HFFc6 (cell line): ENCODE results near the gene SERTAD1. TPM values are rescaled to one million over a fixed set of nuclear protein-coding genes. Genes with fewer than 3 reads are reported as not detected.

Experiments used
- DNase-seq: peaks from one replicate; pipeline ENCODE4 v3.0.0-alpha.2; 2018
- H3K27ac Mint-ChIP-seq: 2 replicates; pipeline ENCODE4 v1.8.0; 2020; ENCODE audit warnings: mild to moderate bottlenecking, mixed read lengths
- H3K27me3 Mint-ChIP-seq: 2 replicates; pipeline ENCODE4 v1.8.0; 2021; ENCODE audit warnings: mild to moderate bottlenecking, moderate library complexity, mixed read lengths; ENCODE audit not compliant: insufficient read depth
- H3K36me3 Mint-ChIP-seq: 2 replicates; pipeline ENCODE4 v1.8.0; 2021; ENCODE audit warnings: low read depth, mixed read lengths
- H3K4me1 Mint-ChIP-seq: 2 replicates; pipeline ENCODE4 v1.8.0; 2020; ENCODE audit warnings: low read depth, mixed read lengths
- H3K4me3 Mint-ChIP-seq: 2 replicates; pipeline ENCODE4 v1.8.0; 2020; ENCODE audit warnings: mild to moderate bottlenecking, moderate library complexity, mixed read lengths
- H3K9me3 Mint-ChIP-seq: 2 replicates; pipeline ENCODE4 v1.8.0; 2020; ENCODE audit warnings: mild to moderate bottlenecking, mixed read lengths
- CTCF ChIP-seq: fragments of 200-600 bp; sonication (generic); IDR thresholded peaks from 2 replicates; pipeline ENCODE4 v1.5.0; 2021; ENCODE audit warnings: antibody characterized with exemption, mild to moderate bottlenecking
- total RNA-seq, 6 experiments: library from RNA; stranded (reverse); fragmentation: NEBNext Ultra II Directional; extraction: Animal tissue kit (Norgen Biotek cat#: 25700); gene quantifications; 2 replicates in 1 of 6; 3 replicates in 5 of 6; pipeline ENCODE4 v1.2.3, GENCODE V29; 2021

SERTAD1 gene
- total RNA-seq, 6 experiments from 2014 or later: 18.5 to 25.4 (median 21.2) TPM

DNA sequence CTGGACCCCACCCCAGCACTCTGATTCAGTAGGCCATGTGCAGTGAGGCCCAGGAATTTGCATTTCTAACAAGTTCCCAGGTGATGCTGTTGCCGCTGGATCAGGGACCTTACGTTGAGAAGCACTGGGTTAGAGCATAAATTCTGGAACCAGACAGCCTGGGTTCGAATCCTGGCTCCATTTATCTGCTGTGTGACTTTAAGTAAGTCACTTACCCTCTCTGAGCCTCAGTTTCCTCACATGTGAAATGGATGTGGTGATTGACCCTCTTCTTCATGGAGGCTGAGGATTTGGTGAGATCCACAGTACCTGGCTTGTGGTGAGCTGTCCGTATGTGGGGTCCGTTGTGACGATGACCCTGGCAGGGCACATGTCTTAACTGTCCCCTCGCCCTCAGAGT lies 51.7 kb downstream of the SERTAD1 start:
- H3K27me3 Mint-ChIP-seq: no peaks in the 10 kb centered on the region; the same call in none of the 2 replicates
- H3K27ac Mint-ChIP-seq: no peak overlapping the region
- H3K4me3 Mint-ChIP-seq: no peak overlapping the region
- DNase-seq: no peak
- H3K4me1 Mint-ChIP-seq: no peaks in the 10 kb centered on the region
- H3K36me3 Mint-ChIP-seq: peaks cover 7% of the 10 kb centered on the region; the same call in 1 of the 2 replicates
- no peaks in the 10 kb centered on the region for H3K9me3 Mint-ChIP-seq
- no peak for TF ChIP-seq CTCF

- no peaks in the 10 kb centered on the region; the same call in none of the 2 replicates for H3K27me3 Mint-ChIP-seq
- no peaks in the 10 kb centered on the region for H3K9me3 Mint-ChIP-seq
- no peak overlapping the region for H3K27ac Mint-ChIP-seq
- no peaks in the 10 kb centered on the region for H3K4me1 Mint-ChIP-seq
- no peak for TF ChIP-seq CTCF
- no peak overlapping the region for H3K4me3 Mint-ChIP-seq
- H3K36me3 Mint-ChIP-seq: peaks cover 12% of the 10 kb centered on the region; the same call in 1 of the 2 replicates
- DNase-seq: no peak
Measured at GRCh38 chr19:40371802-40372122, 54.0 kb downstream of the SERTAD1 start.

Other genes starting within 250 kb of the SERTAD1 start
- gene MAP3K10, start 234.6 kb downstream of the SERTAD1 start, total RNA-seq: 10 to 100 TPM; 10.7 to 14.9 (median 11.3) TPM
- gene TTC9B, start 207.6 kb downstream of the SERTAD1 start, total RNA-seq: not detected
- gene CCNP, start 199.3 kb downstream of the SERTAD1 start, total RNA-seq: under 1 TPM in 3 of 6 experiments, not detected in 3; 0.22 to 0.33 (median 0.31) TPM
- gene AKT2, start 140.6 kb downstream of the SERTAD1 start, total RNA-seq: 100 to 1,000 TPM; 128 to 133 (median 130) TPM
- 10 to 100 TPM; 15.8 to 20.0 (median 18.5) TPM for gene C19orf47, start 77.6 kb downstream of the SERTAD1 start, total RNA-seq
- 100 to 1,000 TPM; 141 to 211 (median 152) TPM for gene PLD3, start 77.3 kb downstream of the SERTAD1 start, total RNA-seq
- under 1 TPM in 4 of 6 experiments, not detected in 2; 0.07 to 0.11 (median 0.10) TPM for gene HIPK4, start 35.8 kb downstream of the SERTAD1 start, total RNA-seq
- gene PRX, start 12.6 kb downstream of the SERTAD1 start, total RNA-seq: 1 to 10 TPM in 2 of 6 experiments, under 1 TPM in 4; 0.86 to 1.5 (median 0.94) TPM
- gene SERTAD3, start 18.3 kb upstream of the SERTAD1 start, total RNA-seq: 10 to 100 TPM; 35.9 to 47.0 (median 41.2) TPM
- gene BLVRB, start 39.8 kb upstream of the SERTAD1 start, total RNA-seq: 10 to 100 TPM; 35.3 to 55.7 (median 52.5) TPM
- under 1 TPM; 0.17 to 0.96 (median 0.54) TPM for gene SPTBN4, start 41.0 kb upstream of the SERTAD1 start, total RNA-seq
- 10 to 100 TPM; 58.5 to 95.2 (median 83.0) TPM for gene SHKBP1, start 150.9 kb upstream of the SERTAD1 start, total RNA-seq
- gene LTBP4, start 175.4 kb upstream of the SERTAD1 start, total RNA-seq: 10 to 100 TPM; 36.6 to 54.9 (median 51.4) TPM